HG03575 (cell line): ENCODE data around the gene SLC6A4.

Experiments
- ATAC-seq: cut with Tn5 transposase; IDR thresholded peaks from one replicate; pipeline ENCODE4 v1.9.1; 2021; ENCODE audit not compliant: unreplicated experiment, insufficient number of reproducible peaks, low FRiP score; ENCODE audit errors: extremely low read depth

SLC6A4 gene

GRCh38 chr17:30235386-30236296 is at the start of gene SLC6A4:
TSS of gene SLC6A4 (minus strand) at chr17:30235697. CDS start at chr17:30221958, 13,739 bp downstream.
- no peak for ATAC-seq

DNA sequence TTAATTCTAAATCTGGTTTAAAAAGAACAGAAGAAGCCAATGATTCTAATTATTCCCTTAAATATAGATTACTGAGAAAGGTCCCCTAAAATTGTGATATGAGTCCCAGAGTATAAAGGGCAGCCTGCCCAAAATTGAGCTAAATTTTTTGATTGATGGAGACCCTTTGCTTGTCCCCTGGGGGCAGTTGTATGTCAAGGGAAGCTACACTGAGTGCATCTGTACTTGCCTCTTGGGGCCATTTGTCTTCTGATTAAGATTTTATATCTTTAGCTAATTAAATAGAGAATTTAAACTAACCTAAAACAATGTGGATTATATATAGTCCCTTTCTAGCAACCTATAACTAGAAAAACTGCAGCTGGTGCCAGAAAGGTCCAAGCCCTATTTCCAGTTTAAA is 43.7 kb upstream of the SLC6A4 start:
- no peak for ATAC-seq

- no peak for ATAC-seq
These were observed 42.5 kb upstream of the SLC6A4 start for GRCh38 chr17:30278032-30278431.

DNA sequence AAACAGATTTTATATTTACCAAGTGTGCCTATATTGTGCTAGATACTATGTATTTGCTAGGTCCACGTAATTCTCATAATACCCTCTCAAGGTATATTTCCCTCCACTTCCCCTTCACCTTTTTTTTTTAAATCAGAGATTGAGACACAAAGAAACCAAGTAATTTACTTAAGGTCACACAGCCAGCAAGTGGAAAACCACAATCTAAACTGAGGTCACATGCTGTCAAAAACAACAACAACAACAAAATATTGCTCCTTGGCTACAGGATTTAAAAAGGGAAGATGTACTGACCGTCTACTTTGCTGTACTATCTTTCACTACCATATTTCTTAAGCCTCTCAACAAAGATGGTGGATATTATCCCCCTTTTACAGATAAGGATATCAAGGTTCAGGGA is 40.4 kb upstream of the SLC6A4 start:
- no peak for ATAC-seq

DNA sequence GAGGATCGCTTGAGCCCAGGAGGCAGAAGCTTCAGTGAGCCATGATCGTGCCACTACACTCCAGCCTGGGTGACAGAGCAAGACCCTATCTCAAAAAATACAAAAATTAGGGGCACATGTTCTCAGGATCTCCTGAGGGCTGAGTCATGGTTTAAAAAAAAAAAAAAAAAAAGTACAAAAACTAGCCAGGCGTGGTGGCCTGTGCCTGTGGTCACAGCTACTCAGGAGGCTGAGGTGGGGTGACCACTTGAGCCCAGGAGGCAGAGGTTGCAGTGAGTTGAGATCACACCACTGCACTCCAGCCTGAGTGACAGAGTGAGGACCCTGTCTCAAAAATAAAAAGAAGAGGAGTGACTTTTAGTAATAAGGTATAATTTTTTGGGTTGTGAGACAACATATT is 39.4 kb upstream of the SLC6A4 start:
- ATAC-seq = no peak

GRCh38 chr17:30273373-30273772 is 37.9 kb upstream of the SLC6A4 start:
- ATAC-seq = no peak

DNA sequence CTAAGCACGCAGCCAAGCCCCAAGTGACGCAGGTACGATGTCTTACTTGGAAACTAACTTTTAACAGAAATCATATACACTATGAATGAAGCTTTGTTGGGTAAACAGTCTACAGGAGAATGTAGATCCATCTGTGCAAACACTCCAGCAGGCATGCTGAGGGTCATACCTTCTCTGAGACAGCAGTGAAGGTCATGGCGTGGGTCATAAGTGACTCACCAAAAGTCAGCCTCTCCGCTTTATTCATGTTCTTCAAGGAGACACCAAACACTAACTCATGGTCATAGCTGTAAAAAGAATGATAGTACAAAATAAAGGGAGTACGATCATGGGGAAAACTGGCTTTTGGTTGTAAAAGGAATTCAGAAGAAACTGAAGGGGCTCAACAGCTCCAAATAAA is 35.6 kb upstream of the SLC6A4 start:
- ATAC-seq = no peak

- no peak for ATAC-seq
These were observed 32.1 kb upstream of the SLC6A4 start for GRCh38 chr17:30267625-30268024.

- no peak for ATAC-seq
These were observed 28.2 kb upstream of the SLC6A4 start for GRCh38 chr17:30263552-30264333.

GRCh38 chr17:30256756-30257506 is 21.4 kb upstream of the SLC6A4 start:
- ATAC-seq = no peak

DNA sequence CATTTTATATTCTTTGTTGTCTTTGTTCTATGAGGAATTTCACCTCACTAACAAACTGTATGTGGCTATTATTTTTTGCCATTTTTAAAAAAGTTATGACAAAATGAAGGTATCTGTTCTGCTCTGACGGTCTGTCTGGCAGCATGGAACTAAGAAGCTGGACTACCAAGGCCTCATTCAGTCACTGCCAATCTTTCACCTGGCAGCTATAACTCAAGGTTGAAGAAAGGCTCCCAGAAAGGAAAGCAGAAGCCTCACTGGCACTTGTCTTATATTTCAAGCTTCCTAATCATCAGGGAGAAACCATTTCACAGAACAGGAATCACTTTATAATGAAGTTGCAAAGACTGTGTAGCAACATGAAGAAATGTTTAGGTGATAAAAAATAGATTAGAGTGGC is 18.7 kb upstream of the SLC6A4 start:
- ATAC-seq = no peak

DNA sequence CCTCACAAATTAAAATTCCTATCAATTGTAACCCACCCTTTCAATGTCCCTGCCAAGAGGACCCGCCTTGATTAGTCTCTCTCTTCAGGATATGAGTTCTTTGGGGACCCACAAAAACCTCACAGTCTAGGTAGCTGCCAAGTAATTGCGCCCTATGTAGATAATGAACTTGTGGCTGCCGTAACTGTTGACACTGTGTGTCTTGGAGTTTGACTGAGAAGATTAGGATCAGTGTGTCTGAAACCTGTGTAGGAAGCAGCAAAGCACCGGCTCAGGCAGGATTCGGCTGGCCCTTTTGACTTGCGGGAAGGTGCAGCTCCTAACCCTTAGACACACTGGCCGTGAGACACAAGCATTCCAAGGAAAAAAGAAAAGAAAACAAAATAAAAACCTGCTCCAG is 17.8 kb upstream of the SLC6A4 start:
- no peak for ATAC-seq

DNA sequence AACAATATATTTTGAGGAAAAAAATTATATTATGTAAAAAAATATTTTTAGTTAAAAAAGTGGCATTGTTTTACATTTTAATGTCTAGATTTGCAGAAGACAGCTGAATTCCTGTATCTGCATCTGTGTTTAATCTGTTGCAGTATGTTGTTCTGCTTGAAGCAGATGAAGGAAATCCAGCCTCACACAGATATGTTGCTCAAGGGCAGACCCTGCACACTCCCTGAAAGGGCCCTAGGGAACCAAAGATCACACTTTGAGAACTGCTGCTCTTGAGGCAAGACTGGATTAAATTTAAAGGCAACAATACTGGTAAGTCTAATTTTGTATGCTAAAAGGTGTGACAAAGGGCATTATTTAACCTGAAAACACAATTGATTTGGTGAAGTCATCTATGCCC is 16.4 kb upstream of the SLC6A4 start:
- no peak for ATAC-seq

- no peak for ATAC-seq
These were observed 14.0 kb upstream of the SLC6A4 start for GRCh38 chr17:30249460-30249859.

DNA sequence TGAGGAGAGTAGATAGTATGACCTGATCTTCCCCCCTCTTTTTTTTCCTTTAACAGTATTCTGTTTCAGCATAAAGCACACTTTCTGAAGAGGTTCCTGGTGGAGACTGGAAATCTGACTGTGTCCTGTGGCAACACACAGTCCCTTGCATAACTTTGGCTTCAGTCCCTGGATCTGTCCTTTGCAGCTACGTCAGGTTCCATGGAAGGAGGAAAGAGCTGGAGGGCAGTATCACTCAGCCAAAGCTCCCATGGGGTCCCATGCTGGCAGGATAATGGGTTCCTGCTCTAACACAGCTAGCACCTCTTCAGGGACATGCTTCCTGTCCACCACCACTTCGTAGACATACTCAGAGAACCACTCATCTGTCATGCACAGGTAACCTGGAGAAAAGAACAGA is 13.3 kb upstream of the SLC6A4 start:
- ATAC-seq = no peak

DNA sequence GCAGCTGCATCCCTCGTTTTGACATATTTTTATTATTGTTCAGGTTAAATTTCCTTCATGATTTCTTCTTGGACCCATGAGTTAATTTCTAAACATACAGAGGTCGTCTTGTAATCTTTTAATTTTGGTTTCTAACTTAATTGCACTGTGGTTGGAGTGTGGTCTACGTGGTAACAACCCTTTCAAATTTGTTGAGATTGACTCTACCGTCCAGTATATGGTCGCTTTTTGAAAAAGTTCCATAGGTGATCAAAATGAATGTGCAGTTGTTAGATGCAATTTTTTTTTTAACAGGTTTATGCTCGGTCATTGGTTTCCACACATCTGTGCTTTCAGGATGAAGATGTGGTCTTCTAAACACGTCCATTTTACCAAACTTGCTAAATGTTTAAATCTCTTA is 11.0 kb upstream of the SLC6A4 start:
- ATAC-seq = no peak

GRCh38 chr17:30244853-30245385 is 9.4 kb upstream of the SLC6A4 start:
- ATAC-seq = no peak

GRCh38 chr17:30243568-30243967 is 8.1 kb upstream of the SLC6A4 start:
- no peak for ATAC-seq

- ATAC-seq = no peak
These were observed 7.5 kb upstream of the SLC6A4 start for GRCh38 chr17:30243002-30243401.
